ENCODE data around the gene MRPL33.

DNA sequence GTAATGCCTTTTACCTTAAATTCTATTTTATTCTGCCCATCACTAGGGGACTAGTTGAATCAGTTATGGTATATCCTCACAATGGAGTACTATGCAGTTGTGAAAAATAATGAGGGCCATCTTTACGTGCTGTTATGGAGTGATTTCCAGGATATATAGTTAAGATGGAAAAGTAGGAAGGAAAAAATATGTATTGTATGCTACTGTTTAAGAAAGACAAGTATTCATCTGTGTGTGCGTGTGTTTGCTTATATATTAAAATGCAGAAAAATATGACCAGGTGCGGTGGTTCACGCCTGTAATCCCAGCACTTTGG, 32.5 kb upstream of the MRPL33 start:
- TF ChIP-seq, protein P1, sequence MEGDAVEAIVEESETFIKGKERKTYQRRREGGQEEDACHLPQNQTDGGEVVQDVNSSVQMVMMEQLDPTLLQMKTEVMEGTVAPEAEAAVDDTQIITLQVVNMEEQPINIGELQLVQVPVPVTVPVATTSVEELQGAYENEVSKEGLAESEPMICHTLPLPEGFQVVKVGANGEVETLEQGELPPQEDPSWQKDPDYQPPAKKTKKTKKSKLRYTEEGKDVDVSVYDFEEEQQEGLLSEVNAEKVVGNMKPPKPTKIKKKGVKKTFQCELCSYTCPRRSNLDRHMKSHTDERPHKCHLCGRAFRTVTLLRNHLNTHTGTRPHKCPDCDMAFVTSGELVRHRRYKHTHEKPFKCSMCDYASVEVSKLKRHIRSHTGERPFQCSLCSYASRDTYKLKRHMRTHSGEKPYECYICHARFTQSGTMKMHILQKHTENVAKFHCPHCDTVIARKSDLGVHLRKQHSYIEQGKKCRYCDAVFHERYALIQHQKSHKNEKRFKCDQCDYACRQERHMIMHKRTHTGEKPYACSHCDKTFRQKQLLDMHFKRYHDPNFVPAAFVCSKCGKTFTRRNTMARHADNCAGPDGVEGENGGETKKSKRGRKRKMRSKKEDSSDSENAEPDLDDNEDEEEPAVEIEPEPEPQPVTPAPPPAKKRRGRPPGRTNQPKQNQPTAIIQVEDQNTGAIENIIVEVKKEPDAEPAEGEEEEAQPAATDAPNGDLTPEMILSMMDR (conservative IDR thresholded peaks at IDR 0.05): no peak
- no peak for TF ChIP-seq EZH2 (IDR thresholded peaks at IDR 0.05; ENCODE audit: low read depth)
